ENCODE measurements around the gene ZNF436.

ZNF436 gene

DNA sequence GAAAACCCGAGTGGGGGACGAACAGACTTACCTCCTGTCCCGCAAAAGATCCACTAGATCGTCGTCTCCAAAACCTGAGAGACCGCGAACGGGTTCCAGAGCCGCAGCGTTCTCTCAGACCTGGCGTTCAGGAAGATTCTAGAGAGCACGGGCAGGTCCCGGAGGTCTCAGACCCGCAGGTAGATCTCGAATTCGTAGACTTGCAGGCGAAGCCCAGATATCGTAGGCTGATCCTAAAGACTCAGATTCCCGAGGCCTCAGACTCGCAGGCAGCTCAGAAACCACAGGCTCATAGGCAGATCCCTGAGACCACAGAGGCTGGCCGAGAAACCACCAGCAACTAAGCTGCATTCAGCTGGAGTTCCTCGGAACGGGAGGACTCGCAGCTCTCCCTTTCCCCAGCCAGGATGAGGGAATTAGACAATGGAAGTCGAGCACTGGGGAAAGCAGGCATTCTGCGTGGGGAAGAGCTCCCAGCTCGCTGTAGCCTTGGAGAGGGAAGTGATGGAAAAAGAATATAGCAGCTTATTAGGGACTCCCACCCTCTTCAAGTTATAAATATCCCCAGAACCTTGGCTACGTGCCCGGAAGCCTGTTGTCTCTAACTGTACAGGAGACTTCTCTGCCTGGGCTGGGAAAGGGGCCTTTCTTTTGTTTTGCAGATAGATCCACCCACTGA, at the start of gene ZNF436:
TSS of gene ZNF436 (minus strand) at position 502 of the 679 bp plus-strand sequence. CDS start 1,831 bp downstream, outside the sequence.
- FAIRE-seq, result no peak

DNA sequence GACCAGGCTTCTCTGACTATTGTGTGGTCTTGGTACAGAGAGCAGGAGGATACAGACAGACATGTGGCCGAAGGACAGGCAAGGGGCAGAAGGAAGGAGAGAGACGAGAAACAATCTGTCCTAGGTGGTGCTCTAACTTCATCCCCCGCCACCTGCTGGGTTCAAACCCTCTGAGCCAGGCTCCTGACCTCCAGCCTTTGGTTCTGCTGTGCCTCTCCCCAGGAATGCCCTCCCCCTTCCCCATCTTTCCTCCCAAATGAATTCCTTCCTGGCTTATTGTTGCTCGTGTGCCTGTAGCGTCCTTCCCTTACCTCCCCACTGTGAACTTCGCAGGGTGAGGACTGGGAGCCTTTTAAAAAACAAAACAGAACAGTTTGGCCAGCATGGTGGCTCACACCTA, 49.5 kb upstream of the ZNF436 start:
- no peak for FAIRE-seq

DNA sequence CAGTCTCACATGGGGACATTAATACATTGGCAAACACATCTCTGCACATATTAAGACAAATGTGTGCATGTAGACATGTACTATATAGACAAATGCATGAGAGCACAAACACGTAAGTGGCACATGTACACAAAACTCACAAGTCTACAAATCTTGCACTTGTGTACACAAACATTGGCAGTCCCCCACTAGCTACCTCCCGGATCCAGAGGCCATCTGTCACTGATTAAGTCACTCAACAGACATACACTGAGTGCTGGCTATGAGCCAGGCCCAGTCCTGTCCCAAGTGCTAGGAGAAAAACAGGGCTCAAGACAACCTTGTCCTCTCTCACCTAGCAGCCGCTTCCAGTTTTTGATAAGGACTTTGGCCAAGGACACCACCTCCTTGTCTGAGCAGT, 47.9 kb upstream of the ZNF436 start:
- FAIRE-seq, result no peak

DNA sequence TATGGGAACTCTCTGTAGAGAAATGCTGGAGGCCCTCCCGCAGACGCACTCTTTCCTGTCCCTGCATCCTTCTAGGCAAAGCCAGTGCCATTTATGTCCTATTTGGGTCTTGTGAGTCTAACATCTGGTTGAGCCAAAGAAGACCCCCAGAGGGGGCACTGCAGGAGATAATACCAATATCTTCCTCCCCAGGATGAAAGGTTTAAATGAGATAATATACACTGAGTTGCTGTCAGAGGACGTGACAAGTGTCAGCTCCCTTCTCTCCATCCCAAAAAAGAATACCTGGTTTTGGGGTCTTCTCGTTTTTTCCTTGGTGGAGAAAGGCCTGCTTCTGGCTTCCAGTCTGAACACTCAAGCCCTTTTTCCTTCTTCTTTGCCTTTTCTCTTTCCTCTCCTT, 47.3 kb upstream of the ZNF436 start:
- FAIRE-seq, result no peak

DNA sequence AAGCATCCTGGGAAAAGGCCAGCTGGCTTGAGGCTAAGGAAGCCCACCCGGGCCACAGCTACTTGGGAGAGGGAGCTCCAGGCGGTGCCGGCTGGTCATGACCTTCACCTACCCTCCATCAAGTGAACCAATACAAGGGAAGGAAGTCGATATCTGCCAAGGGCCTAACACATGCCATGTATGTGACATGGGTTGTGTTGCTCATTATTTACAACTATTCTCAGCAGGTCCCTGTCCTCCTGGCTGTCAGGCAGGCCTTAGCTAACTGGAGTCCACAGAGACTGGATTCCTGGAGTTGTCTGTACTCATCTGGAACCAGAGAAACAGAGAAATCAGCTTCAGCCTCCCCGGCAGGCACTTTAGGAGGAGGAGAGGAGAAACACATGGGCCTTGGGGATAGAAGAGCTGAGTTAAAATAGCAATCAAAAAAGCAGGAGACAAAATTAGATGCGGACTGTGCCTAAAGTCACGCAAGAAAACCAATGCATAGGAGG, 39.2 kb upstream of the ZNF436 start:
- FAIRE-seq, result no peak

DNA sequence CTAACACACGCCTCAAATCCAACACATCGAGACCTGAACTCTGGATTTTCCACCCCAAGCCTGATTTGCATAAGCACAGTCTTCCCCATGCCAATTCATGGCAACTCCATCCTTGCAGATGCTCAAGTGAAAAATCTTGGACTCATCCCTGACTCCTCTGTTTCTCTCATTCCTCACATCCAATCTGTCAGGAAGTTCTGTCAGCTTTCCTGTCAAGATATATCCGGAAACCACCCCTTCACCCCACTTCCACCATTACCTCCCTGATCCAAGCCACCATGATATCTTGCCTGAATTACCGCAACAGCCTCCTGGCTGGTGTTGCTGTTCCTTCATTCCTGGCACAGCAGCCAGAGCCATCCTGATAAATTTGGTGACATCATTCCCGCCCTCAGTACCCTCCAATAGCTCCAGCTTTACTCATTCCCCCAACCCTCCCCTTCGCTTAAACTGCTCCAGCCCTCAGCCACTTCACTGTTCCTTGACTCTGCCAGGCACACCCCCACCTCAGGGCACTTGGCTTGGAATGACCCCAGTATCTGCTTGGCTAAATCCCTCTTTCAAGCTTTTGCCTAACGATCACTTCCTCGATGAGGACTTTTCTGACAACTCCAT, 37.5 kb upstream of the ZNF436 start:
- FAIRE-seq, result no peak

DNA sequence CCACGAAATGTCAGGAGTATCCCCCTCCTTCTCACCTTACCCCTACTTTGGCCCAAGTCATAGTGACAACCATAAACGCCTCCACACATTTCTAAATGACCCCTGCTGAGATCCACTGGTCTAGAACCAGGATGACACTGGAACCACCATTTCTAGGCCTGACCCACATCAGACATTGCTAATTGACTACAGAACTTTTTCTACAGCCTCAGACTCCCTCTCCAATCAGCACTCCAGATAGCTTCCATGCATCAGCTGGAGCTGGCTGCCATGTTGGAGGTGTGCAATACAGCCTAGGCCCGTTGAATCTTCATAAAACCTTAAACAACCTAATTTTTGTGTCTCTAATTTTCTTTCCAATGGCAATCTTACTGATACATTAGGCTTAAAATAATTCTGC, 36.3 kb upstream of the ZNF436 start:
- no peak for FAIRE-seq

DNA sequence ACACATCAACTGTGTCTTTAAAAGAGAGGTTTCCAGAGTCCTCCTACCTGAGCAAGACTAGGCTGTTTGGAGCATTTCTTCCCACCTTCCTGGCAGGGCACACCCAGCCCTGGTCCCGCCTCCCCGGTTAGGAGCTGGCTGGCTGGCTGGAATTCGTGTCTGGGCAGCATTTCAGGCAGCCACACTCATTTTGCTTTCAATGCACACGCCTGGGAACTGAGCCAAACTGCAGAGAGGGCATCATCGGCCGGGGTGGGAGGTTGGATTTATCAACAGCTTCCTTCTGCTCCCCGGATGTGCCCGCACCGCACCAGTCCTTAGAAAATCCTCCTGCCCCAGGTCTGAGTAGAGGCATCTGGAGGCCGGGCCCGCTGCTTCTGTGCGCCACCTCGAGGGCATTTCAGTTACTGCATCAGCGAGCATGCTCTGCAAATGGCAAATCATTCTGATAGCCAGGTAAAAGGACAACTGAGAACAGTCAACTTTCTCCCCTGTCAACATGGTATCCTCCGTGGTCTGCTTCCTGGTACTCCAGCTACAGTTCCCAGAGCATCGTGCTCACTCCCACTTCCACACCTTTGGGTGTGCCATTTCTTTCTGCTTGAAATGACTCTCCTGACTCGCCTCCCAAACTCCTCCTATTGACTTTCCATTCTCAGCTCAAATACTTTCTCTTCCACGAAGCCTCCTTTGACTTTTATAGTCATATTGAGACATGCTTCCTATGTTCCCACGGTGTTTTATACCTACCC, 34.3 kb upstream of the ZNF436 start:
- no peak for FAIRE-seq

DNA sequence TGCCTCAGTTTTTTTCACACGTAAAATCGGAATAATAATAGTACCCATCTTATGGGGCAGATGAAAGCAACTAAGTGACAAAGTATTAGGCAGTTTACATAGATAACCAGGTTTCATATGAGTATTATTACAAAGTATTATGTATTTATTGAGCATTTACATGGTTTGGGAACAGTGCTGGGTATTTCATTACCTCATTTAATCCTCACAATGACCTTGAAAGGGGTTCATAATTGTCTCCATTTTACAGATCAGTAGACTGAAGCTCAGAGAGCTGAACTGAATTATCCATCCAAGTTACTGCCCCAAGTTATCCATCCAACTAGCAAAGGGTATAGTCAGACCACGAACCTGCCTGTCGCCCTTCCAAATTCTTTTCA, 33.7 kb upstream of the ZNF436 start:
- FAIRE-seq, result no peak

DNA sequence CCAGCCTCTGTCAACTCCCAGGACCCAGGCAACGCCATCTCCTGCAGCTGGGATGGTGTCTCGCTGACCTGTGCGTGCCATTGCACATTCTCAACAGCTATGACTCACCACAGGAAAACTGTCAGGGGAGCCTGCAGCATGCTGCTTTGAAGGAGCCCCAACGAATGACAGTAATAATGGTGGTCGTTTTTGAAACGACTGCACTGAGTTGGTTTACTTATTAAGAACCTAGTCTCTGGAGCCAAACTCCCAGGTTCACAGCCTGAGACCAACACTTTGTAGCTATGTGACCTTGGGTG, 33.4 kb upstream of the ZNF436 start:
- no peak for FAIRE-seq

DNA sequence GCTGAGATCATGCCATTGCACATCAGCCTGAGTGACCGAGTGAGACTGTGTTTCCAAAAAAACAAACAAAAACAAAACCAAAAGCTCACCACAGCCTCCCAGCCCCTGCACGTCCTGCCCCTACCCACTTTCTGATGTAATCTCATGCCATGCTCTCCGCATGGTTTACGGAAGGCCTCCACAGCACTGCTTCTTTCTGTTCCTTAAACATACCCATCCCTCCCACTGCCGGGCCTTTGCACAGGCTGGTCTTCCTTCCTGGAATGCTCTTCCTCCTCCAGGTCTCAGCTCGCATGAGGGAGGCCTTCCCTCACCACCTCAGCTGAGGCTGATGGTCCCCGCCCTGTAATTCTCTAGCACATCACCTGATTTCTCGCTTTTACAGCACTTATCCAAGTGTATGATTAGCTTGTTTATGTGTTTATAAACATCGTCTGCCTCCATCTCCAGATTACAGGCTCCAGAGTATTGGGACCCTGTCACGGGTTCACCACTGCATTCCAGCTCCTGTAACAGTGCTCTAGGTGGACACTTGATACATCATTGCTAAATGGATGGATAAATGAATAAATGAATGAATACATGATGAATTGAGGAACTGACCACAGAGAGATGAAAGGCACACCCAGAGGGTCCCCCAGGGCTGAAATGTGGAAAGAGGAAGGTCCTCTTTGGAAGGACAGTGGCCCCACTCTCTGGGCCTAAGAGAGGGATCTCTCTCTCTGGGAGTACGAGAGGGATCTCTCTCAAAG, 32.8 kb upstream of the ZNF436 start:
- no peak for FAIRE-seq

DNA sequence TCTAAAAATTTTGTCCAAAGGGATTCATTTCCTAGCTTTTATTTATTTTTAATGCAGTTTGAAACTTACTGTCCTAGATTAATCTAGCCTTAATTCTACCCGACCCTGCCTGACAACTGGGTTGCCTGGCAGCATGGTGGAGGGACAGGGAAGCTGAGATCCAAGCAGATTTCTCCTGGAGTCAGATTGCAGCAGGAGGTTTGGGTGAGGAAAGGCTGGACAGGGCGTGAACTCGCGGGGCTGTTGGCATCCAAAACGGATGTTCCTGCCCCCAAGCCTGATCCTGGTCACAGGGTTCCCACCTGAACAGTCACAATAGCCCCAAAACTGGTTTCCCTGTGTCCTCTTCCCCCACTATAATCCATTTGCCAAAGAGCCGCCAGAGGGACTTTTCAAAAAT, 31.7 kb upstream of the ZNF436 start:
- FAIRE-seq, result no peak

DNA sequence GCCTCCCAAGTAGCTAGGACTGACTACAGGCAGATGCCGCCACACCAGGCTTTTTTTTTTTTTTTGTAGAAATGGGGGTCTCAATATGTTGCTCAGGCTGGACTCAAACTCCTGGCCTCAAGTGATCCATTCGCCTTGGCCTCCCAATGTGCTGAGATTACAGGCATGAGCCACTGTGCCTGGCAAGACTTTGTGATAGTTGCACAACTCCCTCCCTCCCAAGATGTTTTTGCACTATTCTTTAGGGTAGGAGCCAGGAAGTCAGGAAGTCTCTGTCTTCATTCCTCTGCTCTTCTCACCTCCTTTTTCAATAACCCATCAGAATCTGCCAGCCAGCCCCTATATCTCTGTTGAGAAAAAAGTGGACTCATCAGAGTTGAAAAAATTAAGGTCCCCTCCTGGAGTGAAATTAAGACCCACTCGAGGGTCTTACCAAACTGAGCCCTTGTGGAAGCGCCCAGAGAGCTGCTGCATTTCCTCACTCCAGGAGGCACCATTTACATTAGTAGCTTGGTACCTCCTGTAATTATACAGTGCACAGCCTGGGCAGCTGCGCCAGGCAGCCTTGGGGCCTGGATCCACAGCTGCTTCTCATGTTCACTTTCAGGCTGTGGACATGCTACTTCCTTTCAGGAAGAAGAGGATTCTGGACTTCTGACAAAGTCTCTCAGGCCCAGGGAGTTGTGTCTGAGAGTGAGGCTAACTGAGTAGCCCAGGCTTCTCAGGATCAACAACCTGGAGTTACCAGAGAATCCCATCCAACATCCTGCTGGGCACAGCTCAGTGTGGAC, 30.9 kb upstream of the ZNF436 start:
- FAIRE-seq, result no peak

DNA sequence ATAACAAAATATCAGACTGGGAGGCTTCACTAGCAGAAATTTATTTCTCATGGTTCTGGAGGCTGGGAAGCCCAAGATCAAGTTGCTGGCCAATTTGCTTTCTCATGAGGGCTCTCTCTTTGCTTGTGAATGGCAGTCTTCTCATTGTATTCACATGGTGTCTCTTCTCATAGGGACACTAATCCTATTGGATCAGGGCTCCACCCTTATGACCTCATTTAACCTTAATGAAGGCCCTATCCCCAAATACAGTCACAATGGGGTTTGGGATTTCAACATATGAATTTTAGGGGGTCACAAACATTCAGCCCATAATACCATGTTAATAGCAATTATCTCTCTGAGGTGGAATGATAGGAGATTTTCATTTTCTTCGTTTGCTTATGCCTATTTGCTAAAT, 29.6 kb upstream of the ZNF436 start:
- FAIRE-seq, result no peak

DNA sequence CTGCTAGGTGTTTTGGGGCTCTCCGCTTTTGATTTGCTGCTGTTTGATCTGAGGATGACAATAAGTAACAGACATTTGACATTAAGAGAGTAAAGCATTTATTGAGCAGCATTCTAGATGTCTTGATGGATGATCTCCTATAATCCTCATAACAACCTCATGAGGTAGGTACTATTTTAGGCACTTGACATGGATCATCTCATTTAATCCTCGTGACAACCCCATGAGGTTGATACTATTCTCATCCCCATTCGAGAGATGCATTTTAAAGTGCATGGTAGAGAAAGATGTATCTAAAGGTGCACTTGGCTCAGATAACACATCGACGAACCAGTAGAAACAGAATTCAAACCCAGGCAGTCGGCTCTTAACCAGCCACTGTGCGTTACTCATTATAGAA, 28.3 kb upstream of the ZNF436 start:
- FAIRE-seq, result no peak

DNA sequence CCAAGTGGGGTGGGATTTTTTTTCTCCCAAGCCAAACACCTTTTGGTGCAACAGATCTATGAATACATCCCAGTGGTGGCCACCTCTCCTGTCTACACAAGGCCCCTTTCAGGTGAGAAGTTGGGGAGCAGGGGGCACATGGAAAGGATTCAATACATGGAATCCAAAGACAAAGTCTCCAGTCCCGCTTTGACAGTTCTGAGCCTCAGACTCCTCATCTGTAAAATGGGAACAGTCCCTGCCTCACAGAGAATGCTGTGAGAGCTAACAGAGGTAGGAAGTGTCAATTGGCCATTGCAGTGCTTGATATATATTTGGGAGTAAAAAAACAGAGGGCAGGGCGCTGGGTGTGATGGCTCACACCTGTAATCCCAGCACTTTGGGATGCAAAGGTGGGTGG, 26.7 kb upstream of the ZNF436 start:
- no peak for FAIRE-seq

DNA sequence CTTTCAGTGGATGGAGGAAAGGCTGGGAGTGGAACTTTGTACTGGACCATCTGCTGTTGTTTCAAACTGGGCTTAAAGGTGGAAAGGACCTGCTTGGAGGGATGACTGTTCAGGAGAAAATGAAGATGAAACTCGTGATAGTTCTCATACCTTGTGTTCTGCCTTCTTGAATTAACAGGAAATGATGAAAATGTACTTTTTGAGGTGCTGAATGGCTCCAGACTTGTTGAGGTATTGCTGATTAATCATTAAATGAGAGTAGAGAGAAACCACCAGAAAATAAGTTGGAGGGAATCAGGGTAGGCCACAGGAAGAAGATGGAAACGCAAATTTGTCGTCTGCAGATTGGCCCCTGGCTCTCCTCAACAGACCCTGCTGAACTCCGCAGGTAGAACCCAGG, 26.2 kb upstream of the ZNF436 start:
- no peak for FAIRE-seq

DNA sequence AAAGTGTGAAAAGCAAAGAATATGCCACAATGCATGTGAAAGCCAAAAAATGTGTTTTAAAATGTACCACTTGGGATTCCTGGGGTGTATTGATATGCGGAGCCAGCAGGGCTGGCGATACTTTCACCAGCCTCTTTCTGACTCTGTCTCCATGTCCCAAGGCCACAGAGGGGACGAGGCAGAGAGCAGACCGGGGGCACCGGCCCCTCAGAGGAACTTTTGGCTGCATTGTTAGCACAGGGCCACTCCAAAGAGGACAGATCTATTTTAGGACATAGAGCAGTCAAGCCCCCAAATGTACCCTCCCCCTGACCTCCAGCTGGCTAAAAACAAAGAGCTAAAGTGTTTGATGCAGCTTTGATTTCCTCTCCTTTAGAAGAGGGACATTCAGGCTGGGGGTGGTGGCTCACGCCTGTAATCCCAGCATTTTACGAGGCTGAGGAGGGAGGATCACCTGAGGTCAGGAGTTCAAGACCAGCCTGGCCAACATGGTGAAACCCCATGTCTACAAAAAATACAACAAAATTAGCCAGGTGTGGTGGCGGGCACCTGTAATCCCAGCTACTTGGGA, 25.6 kb upstream of the ZNF436 start:
- FAIRE-seq, result no peak

DNA sequence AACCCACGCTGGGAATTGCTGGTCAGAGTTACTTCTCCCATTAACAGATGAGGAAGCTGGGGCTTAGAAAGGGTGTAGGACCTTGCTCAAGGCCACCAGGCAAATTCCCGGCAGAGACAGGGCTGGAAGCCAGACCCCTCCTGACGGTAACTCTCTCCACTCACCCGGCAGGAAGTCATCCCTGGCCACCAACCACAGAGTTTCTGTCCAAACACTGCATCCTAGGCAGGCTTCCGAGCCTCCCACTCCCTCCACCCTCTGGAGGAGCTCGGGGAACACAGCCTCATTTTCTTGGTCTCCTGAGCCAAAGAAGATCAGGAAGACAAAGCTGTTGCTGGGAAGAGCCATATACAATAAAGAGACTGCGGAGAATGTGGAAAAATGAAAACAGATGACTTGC, 25.0 kb upstream of the ZNF436 start:
- no peak for FAIRE-seq

DNA sequence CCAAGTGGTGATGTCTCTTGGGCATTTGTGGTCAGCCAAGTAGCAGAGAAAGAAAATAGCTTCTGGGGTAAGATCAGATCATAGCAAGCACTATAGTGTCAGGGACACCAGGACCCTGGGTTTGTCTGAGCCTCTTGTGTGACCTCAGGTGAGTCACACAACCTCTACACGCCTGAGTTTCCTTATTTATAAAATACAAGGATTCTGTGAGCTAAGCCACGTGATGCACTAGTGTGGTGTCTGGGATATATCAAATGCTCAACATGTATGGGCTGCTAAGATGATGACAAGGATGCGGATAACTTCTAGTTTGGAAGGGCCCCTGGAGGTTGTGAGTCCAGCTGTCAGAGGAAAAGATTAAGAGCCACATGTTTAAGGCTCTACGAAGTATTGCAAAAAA, 24.5 kb upstream of the ZNF436 start:
- no peak for FAIRE-seq

DNA sequence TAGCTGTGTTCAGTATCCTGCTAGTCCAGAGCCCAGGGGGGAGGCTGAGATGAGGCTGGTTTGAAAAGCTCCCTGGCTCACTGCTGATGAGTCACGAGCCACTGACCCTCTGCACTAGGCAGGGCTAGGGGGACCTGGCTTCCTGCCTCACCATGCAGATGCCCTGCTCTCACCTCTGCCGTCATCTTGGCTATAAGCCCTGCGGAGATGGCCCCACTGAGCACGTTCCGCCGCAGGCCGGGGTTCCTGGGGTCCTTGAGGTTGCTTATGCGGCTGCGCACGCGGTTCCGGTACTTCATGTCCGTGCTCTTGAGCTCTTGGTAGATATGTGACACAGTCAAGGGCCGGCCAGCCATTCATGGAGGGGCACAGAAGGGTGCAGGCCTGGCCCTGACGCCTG, 24.1 kb upstream of the ZNF436 start:
- no peak for FAIRE-seq

DNA sequence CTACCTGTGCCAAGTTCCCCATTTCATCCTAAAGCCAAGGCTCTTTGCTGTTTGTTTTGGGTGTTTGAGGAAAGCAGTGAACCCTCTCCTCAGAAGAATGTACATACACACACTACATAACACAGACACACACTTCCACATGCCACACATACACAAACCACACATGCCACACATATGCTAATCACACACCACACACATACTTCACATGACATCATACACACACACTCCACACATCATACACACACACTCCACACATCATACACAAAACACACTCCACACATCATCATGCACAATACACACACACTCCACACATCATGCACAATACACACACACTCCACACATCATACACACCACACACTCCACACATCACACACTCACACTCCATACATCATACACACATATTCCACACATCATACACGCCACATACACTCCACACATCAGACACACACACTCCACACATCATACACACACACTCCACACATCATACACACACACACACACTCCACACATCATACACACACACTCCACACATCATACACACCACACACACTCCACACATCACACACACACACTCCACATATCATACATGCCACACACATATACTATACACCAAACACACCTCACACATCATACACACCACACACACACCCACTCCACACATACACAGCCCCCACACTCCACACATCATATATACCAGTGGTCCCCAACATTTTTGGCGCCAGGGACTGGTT, 22.7 kb upstream of the ZNF436 start:
- FAIRE-seq, result no peak
